NCI-H774 (cell line): ENCODE data around the gene EDDM3A.
"Not testable (repeated sequence)": the region's sequence is repeated elsewhere in the genome, so short reads cannot be mapped to it uniquely, and the experiment has no call there.

Experiments
- DNase-seq: peaks from one replicate; lab custom pipeline; 2025; lab: John Stamatoyannopoulos, UW

Gene EDDM3A

GRCh38 chr14:20745571-20746358 lies at the start of gene EDDM3A:
Gene EDDM3A (plus strand): TSS chr14:20745887. CDS start chr14:20747581, 1,694 bp downstream.
- DNase-seq, result no peak

DNA sequence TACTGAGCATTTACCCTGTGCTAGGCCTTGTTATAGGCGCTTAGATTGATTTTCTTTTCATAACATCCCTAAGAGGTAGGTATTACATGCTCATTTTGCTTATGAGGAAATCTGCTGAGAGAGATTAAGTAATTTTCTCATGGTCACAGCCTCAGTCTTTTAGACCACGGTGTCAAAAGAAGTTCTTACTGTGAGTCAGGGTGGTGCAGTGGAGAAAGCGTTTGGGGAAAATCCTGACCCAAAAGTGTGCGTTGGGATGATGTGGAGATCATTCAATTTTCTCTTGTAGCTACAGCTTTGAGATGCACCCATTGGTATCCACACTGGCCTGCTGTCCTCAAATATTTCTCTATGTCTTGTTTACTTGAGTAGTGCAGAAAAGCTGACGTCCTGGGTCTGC lies 48.9 kb upstream of the EDDM3A start:
- DNase-seq, result no peak

GRCh38 chr14:20697273-20698017 lies 48.2 kb upstream of the EDDM3A start:
- DNase-seq, result no peak

DNA sequence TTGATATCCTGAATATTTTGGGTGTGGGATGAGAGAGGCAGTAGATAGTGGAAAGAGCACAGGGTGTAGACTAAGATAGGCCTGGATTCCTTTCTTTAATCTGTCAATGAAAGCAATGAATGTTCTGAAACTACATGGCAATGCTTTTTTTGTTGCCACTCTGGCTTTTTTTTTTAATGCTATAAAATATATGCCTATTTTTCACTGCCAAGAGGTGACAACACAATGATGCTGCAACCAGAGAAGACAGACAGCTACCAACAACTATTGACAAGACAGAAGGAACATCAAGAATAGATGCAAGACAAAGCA lies 47.7 kb upstream of the EDDM3A start:
- DNase-seq, result no peak

DNA sequence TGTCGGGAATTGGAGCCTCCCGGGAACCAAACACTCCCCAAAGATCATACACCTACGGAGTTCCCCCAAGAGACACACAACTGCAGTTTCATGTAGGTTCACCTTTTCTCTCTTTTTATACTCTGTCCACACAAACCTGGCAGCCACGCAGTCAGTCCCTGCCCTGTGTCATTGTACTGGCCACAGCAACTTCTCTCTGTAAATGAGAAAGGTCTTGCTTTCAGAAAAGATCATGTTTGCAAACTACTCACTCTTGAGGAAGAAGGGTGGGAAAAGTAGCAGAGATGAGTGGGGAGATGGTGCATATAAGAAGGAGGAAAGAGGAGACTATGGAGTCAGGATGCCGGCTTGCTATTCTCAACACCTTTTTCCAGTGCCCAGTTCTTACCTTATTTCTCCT lies 46.8 kb upstream of the EDDM3A start:
- DNase-seq, result no peak

- DNase-seq, result no peak
These were observed 45.8 kb upstream of the EDDM3A start for GRCh38 chr14:20699931-20700330.

GRCh38 chr14:20700965-20701364 lies 44.7 kb upstream of the EDDM3A start:
- not testable (repeated sequence) for DNase-seq

GRCh38 chr14:20706657-20707355 lies 38.9 kb upstream of the EDDM3A start:
- no peak for DNase-seq

DNA sequence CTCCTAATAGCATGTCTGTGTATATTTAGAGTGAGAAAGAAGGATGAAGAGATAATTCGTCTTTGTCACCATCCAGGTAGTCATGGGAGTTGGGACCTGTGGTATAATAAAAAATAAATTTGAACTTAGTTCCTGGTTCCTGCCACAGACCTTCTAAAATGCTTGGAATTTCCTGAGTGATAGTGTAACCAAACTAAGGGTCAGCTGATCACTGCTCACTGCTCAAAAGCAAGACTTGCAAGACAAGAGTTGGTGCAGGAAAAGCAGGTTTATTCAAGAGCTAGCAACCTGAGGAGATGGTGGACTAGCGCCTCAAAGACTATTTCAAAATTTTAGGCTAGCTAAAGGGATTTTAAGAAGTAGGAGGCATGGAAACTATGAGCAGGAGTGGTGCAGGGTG lies 38.1 kb upstream of the EDDM3A start:
- no peak for DNase-seq

DNA sequence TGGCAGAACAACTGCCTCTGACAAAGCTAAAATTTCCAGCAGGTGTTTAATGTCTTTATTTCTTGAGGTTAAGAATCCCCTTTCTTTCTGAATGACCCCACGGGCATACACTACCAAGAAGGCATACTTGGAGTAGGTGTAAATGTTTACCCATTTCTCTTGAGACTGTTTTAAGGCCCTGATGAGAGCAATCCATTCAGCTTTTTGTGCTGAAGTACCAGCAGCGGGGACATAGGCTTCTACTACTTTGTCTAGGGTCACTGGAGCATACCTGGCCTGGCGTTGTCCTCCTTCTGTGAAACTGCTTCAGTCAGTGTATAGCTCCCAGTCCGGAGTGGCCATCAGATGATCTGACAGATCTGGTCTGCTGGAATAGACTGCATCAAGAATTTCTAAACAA lies 34.4 kb upstream of the EDDM3A start:
- DNase-seq, result no peak

- no peak for DNase-seq
These were observed 34.0 kb upstream of the EDDM3A start for GRCh38 chr14:20711685-20712084.

- DNase-seq, result no peak
These were observed 32.8 kb upstream of the EDDM3A start for GRCh38 chr14:20712904-20713303.

GRCh38 chr14:20714593-20715250 lies 31.0 kb upstream of the EDDM3A start:
- DNase-seq, result no peak

GRCh38 chr14:20719777-20720176 lies 25.9 kb upstream of the EDDM3A start:
- no peak for DNase-seq

GRCh38 chr14:20720741-20721140 lies 24.9 kb upstream of the EDDM3A start:
- no peak for DNase-seq

GRCh38 chr14:20722016-20722415 lies 23.7 kb upstream of the EDDM3A start:
- no peak for DNase-seq

DNA sequence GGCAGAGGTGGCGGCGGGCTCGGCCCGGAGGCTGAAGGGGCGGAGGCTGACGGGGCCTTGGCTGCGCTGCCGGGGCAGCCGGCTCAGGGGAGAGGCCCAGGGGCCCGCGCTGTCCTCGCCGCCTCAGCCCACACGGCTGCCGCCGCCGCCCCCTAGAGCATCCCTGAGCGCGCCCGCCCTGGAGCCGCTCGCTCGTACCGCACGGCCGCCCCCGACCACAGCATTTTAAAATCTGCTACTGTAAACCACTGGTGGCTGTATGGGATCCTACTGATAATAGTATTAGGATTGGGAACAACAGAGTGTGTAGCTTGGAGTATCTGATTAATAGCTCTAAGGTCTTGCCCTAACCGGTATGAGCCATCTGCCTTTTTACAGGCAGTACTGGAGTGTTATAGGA lies 22.2 kb upstream of the EDDM3A start:
- no peak for DNase-seq

- DNase-seq, result not testable (repeated sequence)
These were observed 19.6 kb upstream of the EDDM3A start for GRCh38 chr14:20726121-20726520.

DNA sequence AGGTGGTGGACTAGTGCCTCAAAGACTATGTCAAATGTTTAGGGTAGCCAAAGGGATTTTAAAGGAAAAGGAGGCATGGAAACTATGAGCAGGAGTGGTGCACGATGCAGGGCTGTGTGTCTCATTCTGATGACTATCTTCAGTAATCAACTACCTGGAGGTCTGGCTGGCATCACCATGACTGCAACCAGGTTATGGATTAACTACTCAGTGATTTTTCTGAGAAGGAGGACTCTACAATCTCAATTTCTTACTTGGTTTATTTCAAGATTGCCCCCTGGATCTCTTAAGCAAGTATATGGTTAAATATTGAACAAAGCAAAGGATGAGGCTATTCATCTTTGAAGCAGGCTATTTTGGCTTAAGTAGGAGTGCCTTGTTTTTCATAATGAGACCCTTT lies 19.2 kb upstream of the EDDM3A start:
- DNase-seq, result no peak

- DNase-seq, result no peak
These were observed 14.8 kb upstream of the EDDM3A start for GRCh38 chr14:20730891-20731290.

DNA sequence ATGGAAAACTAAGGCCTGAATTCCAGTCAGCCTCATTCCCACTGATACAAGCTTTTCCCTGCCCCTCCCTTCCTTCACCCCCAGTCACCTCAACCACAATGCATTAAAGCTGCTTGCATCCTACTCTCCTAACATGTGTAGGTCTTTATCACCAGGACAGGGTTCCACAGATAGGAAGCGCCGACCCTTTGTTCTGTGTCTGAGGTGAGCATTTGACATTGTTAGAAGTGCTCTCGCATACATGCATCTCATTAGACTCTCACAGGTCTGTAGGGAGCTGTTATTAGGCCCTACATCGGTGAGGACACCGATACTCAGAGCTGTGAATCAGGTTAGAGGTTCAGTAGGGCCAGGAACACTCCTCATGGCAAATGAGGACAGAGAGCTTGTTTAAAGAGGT lies 13.2 kb upstream of the EDDM3A start:
- no peak for DNase-seq

GRCh38 chr14:20732979-20733635 lies 12.6 kb upstream of the EDDM3A start:
- DNase-seq, result no peak
